Lower leg skin (tissue), 3 donors: ENCODE data around the gene DET1.

Source experiments
- POLR2A ChIP-seq, 2 donors: fragments of 450-650 bp; IDR thresholded peaks; one replicate each; pipeline ENCODE4 v1.6.1; 2016 to 2017; ENCODE audit warnings: antibody characterized with exemption in 2 of 2, mild to moderate bottlenecking in 1 of 2, moderate library complexity in 1 of 2
- TF ChIP-seq, protein P1 (sequence below), 3 donors: fragments of 450-650 bp; IDR thresholded peaks; one replicate each; pipeline ENCODE4 v1.5.1; 2016; ENCODE audit warnings: antibody characterized with exemption in 3 of 3, mild to moderate bottlenecking in 3 of 3, moderate library complexity in 2 of 3

DNA sequence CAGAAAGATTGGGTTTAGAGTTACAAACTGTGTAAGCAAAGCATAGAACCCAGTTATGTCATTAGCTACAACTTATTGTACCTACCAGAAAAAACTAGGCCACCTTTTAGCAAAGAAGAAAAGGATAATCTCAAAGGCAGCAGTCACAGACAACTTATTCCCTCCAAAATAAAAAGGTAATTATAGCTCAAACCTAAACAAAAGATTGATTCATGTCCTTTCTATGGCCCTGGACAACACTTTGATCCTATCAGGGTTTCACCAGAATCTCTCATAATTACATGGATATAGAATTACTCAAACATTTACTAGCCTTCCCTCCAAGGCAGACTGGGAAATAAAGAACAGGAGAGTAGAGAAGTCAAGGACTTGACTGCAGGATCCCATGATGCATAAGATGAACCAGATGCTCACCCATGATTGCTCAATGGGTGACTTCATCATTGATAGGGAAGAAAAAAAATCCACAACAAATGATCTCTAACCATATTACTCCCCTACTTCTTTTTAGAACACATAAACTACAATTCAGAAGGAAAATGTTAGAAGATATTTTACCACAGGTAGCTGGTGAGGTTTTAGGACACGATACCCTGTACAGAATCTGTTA, 17.4 kb downstream of the DET1 start:
- TF ChIP-seq, protein P1, sequence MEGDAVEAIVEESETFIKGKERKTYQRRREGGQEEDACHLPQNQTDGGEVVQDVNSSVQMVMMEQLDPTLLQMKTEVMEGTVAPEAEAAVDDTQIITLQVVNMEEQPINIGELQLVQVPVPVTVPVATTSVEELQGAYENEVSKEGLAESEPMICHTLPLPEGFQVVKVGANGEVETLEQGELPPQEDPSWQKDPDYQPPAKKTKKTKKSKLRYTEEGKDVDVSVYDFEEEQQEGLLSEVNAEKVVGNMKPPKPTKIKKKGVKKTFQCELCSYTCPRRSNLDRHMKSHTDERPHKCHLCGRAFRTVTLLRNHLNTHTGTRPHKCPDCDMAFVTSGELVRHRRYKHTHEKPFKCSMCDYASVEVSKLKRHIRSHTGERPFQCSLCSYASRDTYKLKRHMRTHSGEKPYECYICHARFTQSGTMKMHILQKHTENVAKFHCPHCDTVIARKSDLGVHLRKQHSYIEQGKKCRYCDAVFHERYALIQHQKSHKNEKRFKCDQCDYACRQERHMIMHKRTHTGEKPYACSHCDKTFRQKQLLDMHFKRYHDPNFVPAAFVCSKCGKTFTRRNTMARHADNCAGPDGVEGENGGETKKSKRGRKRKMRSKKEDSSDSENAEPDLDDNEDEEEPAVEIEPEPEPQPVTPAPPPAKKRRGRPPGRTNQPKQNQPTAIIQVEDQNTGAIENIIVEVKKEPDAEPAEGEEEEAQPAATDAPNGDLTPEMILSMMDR (IDR thresholded peaks at IDR 0.05), result no peak
- TF ChIP-seq POLR2A (IDR thresholded peaks at IDR 0.05), result no peak
